Stimulated activated CD4-positive, alpha-beta T cell treated with anti-CD3 and anti-CD28 coated beads, Interleukin-15, amount 100 ng/mL, for 48 hours (primary cell): ENCODE data around the gene ANXA4.

Experiments used
- DNase-seq, 2 donors: peaks; one replicate each; pipeline ENCODE4 v3.0.0-alpha.2; 2020; ENCODE audit warnings: low read depth in 2 of 2

ANXA4 gene

DNA sequence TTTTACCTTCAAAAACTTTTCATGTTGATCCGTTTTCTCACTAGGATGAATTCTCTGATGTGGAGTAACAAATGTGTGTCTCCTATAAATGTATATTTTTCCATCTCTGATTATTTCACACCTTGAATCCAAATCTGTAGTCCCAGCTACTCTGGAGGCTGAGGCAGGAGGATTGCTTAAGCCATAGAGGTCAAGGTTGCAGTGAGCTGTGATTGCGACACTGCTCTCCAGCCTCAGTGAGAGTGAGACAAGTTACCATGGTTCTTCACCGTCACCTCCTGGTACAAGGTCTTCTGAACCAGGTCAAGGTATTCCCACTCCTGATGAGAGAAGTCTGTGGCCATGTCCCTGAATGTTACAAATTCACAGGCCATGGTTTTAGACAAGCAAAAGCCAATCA is 102.6 kb downstream of the ANXA4 start:
- no peak for DNase-seq

DNA sequence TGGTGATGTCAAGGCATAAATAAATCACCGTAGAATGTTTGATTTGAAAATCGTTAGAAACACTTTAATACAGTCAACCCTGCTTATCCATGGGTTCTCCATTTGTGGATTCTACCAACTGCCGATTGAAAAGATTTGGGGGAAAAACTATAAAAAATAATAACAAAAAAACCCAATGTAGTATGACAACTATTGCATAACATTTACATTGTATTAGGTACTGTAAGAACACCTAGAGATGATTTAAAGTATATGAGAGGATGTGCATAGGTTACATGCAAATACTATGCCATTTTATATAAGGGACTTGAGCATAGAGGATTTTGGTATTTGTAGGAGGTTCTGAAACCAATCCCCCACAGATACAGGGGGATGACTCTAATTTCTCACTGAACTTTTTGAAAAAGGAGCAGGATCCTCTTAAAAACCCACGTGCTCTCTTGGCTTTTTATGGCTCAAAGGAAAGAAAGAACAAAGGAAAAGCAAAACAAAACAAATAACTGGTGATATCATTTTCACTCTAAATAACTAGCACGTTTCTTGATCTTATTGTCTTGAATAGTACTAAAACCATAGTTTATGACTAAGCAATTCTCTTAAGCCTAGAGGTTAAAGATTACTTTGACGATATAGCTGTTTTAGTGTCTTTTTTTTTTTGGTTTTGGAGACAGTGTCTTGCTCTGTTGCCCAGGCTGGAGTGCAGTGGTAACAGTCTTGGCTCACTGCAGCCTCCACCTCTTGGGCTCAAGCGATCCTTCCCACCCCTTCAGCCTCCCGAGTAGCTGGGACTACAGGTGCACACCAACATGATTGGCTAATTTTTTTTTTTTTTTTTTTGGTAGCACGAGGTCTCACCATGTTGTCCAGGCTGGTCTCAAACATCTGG is 104.5 kb downstream of the ANXA4 start:
- no peak for DNase-seq

DNA sequence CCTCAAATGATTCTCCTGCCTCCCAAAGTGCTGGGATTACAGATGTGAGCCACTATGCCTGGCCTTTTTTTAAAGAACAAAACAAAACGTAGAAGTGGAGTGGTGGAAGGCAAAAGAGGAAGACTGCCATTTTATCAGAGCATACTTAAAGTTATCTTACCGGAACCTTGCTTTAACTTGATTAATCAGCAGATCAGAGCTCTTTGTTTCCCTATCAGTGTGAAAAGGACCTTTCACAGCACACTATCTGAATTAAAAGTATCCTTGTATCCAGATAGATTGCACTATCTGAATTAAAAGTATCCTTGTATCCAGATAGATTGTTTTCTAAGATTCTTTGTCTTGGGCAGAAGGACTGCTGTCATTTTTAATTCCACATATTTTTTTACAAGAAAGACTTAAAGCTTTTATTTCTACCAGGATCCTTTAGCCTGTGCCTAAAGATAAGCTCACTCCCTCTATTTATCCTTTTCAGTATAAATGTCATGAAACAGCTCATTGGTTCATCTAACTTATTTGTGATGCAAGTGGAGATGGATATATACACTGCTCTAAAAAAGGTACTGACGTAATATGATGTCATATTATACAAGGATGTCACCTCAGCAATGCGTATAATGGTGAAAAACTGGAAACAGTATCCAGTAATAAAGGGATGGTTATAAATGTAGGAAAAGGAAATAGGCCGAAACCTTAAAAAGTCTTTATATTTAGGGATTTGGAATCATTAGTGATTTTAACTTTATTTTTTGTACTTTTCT is 105.3 kb downstream of the ANXA4 start:
- no peak for DNase-seq

DNA sequence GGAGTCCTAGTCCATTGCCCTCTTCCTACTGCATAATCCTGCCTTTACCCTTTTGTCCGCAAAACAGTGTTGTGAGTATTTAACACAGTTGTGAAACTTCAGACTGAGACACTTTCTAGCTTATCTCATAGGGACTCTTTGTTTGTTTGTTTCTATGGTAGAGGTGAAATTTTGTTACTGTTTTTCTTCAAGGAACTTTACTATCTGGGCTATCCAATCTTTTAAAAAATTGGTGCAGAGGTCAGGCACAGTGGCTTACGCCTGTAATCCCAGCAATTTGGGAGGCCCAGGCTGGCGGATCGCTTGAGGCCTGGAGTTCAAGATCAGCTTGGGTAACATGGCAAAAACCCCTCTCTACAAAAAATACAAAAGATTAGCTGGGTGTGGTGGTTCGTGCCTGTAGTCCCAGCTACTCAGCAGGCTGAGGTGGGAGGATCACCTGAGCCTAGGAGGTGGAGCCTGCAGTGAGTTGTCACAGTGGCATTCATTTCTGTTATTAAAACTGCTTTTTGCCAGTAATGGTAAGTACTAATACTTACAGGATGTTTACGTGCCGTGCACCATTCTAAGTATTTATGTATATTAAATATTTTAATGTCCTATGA is 106.4 kb downstream of the ANXA4 start:
- DNase-seq = no peak

DNA sequence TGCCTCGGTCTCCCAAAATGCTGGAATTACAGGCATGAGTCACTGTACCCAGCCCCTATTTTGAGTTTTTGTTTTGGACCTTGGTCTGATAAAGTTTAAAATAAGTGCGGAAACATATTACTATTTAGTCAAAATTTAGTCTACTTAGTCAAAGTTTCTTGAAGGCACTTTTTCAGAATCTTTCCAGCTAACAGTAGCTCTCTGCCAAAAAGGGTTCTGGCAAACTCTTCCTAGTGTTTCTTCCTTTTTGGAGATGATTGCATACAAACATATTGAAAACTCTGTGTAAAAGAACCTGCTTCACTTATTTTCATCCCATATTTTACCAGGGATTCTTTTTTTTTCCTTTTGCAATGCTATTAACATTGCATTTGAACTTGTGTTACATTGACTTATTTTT is 116.3 kb downstream of the ANXA4 start:
- no peak for DNase-seq

DNA sequence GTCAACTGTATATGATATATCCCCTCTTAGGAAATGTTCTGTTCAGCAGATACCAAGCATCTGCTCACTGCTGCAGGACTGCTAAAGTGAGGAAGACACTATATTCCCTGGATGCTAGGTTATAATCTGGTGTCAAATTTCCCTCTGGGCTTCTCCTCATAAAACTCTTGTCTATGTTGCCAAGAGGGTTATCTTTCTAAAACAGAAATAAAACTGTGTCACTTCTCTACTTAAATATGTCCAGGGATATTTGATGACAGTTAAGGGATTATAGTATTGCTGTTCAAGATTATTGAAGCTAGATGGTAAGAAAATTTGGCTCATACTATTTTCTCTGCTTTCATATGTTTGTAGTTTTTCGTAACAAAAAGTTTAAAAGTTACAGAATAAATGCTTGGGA is 121.4 kb downstream of the ANXA4 start:
- no peak for DNase-seq
